KMS-11 (cell line): ENCODE results near the gene HS2ST1.

ENCODE experiments used
- H2AFZ ChIP-seq: fragments of 200-600 bp; sonication (generic); 2 replicates; pipeline ENCODE4 v1.6.1; 2016; ENCODE audit warnings: antibody characterized with exemption, mixed run types, low read depth
- H3K27ac ChIP-seq: fragments of 200-600 bp; sonication (generic); 2 replicates; pipeline ENCODE4 v1.6.1; 2016; ENCODE audit warnings: mild to moderate bottlenecking, mixed run types
- H3K27me3 ChIP-seq: fragments of 200-600 bp; sonication (generic); 2 replicates; pipeline ENCODE4 v1.6.1; 2017; ENCODE audit warnings: mild to moderate bottlenecking, low read depth, mixed run types, moderate library complexity; ENCODE audit not compliant: insufficient read depth
- H3K36me3 ChIP-seq: fragments of 200-600 bp; sonication (generic); 2 replicates; pipeline ENCODE4 v1.6.1; 2017; ENCODE audit warnings: mild to moderate bottlenecking, mixed run types; ENCODE audit not compliant: insufficient read depth
- H3K4me1 ChIP-seq: fragments of 200-600 bp; sonication (generic); 2 replicates; pipeline ENCODE4 v1.6.1; 2016; ENCODE audit warnings: mild to moderate bottlenecking, low read depth, mixed run types; ENCODE audit not compliant: poor library complexity, severe bottlenecking
- H3K4me2 ChIP-seq: fragments of 200-600 bp; sonication (generic); 2 replicates; pipeline ENCODE4 v1.7.0; 2016; ENCODE audit warnings: mild to moderate bottlenecking, mixed run types
- H3K4me3 ChIP-seq: fragments of 200-600 bp; sonication (generic); IDR thresholded peaks from 2 replicates; pipeline ENCODE4 v1.6.1; 2017; ENCODE audit warnings: low read depth, low read length, mixed read lengths; ENCODE audit not compliant: insufficient read depth
- H3K79me2 ChIP-seq: fragments of 200-600 bp; sonication (generic); 2 replicates; pipeline ENCODE4 v1.6.1; 2016; ENCODE audit warnings: low read depth, mixed run types; ENCODE audit not compliant: insufficient read depth
- H3K9ac ChIP-seq: fragments of 200-600 bp; sonication (generic); 2 replicates; pipeline ENCODE4 v1.6.1; 2016; ENCODE audit warnings: mild to moderate bottlenecking, mixed run types
- H4K20me1 ChIP-seq: fragments of 200-600 bp; sonication (generic); 2 replicates; pipeline ENCODE4 v1.6.1; 2016; ENCODE audit warnings: mild to moderate bottlenecking, mixed run types; ENCODE audit not compliant: insufficient read depth
- CTCF ChIP-seq: fragments of 200-600 bp; sonication (generic); conservative IDR thresholded peaks from 2 replicates; pipeline ENCODE4 v1.6.1; 2017; ENCODE audit warnings: low read depth, mild to moderate bottlenecking, antibody characterized with exemption, low read length, moderate library complexity, mixed read lengths

The HS2ST1 gene

DNA sequence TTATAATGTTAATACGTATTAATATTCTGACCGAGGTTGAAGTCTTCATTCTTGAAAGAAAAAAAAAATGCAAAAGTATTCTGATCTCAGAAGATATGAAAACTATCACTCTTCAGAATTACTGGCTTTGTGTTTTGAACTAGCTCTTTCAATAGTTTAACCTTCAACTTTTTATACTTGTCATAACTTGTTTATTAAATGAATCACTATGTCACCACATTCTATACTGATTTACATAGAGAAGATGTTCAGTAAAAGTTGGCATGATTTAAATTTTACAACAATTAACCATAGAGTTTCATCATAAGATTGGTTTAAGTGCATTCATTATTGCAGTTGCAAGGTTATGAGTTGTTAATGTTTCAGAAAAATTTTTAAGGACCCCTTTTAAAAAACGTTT is 57.3 kb downstream of the HS2ST1 start:
- Histone ChIP-seq H4K20me1 (no peaks in the 10 kb centered on the region), H3K27me3 (no peaks in the 10 kb centered on the region), H3K4me1 (peaks cover 10% of the 10 kb centered on the region), H2AFZ (no peak overlapping the region), H3K36me3 (no peaks in the 10 kb centered on the region), H3K9ac (no peak overlapping the region), H3K4me3 (no peak overlapping the region), H3K4me2 (no peak overlapping the region), H3K27ac (no peak overlapping the region), H3K79me2 (no peaks in the 10 kb centered on the region; the same call in 1 of the 2 replicates)
- TF ChIP-seq CTCF, result no peak

DNA sequence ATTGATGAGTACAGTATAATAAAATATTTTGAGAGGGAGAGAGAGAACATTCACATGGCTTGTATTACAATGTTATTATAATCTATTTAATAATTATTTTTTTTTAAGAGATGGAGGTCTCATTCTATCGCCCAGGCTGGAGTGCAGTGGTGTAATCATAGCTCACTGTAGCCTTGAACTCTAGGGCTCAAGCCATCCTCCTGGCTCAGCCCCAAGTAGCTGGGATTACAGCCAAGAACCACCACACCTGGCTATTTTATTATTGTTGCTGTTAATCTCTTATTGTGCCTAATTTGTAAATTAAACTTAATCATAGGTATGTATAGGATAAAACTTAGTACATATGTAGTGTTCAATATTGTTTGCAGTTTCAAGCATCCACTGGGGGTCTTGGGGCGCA is 57.8 kb downstream of the HS2ST1 start:
- Histone ChIP-seq H3K4me1 (peaks cover 10% of the 10 kb centered on the region), H3K4me3 (no peak overlapping the region), H2AFZ (no peak overlapping the region), H3K9ac (no peak overlapping the region), H3K79me2 (no peaks in the 10 kb centered on the region; the same call in 1 of the 2 replicates), H3K4me2 (no peak overlapping the region), H3K27me3 (no peaks in the 10 kb centered on the region), H3K36me3 (no peaks in the 10 kb centered on the region), H3K27ac (no peak overlapping the region), H4K20me1 (no peaks in the 10 kb centered on the region)
- no peak for TF ChIP-seq CTCF

DNA sequence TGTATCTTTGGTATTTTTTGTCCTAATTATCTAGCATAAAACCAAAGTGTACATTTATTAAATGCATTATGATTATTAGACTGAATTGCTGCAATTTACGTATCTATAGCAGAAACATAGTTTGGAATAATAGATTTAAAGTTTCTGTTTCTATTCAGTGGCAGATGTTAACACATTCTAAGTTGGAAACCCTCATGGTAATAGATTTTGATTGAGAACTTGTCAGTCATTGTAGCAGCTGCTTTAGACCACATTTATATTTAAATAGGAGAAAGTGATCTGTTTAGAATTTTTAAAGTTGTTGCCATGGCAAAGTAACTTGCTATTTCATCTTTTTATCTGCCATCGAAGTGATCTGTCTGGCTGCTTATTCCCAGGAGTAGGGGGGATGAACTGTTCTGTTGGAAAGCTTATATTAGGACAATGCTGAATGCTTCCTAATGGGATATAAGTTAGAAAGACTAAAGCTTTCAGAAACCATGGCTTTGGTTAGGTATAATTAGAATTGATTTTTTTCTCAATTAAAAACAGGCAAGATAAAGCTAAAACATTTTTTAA is 61.6 kb downstream of the HS2ST1 start:
- H3K4me2 ChIP-seq, result no peak overlapping the region
- no peak for TF ChIP-seq CTCF
- no peak overlapping the region for H3K27ac ChIP-seq

DNA sequence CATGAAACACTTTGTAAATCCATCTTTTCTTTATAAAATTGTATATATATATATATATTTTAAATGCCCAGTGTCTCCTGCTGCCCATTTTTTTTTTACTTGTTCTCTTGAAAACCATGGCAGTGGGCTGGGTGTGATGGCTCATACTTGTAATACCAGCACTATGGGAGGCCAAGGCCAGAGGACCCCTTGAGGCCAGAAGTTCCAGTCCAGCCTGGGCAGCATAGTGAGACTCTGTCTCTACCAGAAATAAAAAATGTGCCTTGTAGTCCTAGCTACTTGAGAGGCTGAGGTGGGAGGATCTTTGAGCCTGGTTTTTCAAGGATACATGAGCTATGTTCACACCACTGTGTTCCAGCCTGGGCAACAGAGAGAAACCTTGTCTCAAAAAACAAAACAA is 62.2 kb downstream of the HS2ST1 start:
- H3K36me3 ChIP-seq, result no peaks in the 10 kb centered on the region
- no peak overlapping the region for H3K4me3 ChIP-seq
- H3K27me3 ChIP-seq, result no peaks in the 10 kb centered on the region
- no peak overlapping the region for H2AFZ ChIP-seq
- no peak for TF ChIP-seq CTCF
- no peak overlapping the region for H3K9ac ChIP-seq
- H3K4me2 ChIP-seq, result no peak overlapping the region
- no peaks in the 10 kb centered on the region for H4K20me1 ChIP-seq
- H3K27ac ChIP-seq, result no peak overlapping the region
- H3K79me2 ChIP-seq, result no peaks in the 10 kb centered on the region; the same call in 1 of the 2 replicates
- peaks cover 5% of the 10 kb centered on the region for H3K4me1 ChIP-seq

More for the DNA sequence above, 61.6 kb downstream of the HS2ST1 start:
- H3K4me3 ChIP-seq, result no peak overlapping the region
- no peaks in the 10 kb centered on the region; the same call in 1 of the 2 replicates for H3K79me2 ChIP-seq
- no peak overlapping the region for H3K9ac ChIP-seq
- H3K4me1 ChIP-seq, result peaks cover 10% of the 10 kb centered on the region
- H3K27me3 ChIP-seq, result no peaks in the 10 kb centered on the region
- no peak overlapping the region for H2AFZ ChIP-seq
- no peaks in the 10 kb centered on the region for H4K20me1 ChIP-seq
- H3K36me3 ChIP-seq, result no peaks in the 10 kb centered on the region
